ENCODE data around the gene ANKLE2. TPM values are rescaled to one million over a fixed set of nuclear protein-coding genes. Genes with fewer than 3 reads are reported as not detected.

The ANKLE2 gene
- total and polyA plus RNA-seq, 2 of the 8 experiments (the other 6 are each of a cell fraction or from before 2014, with no cell fraction given), result 41.0 to 64.9 TPM

GRCh38 chr12:132735496-132735895, 26.1 kb downstream of the ANKLE2 start:
- Histone ChIP-seq H3K4ac (replicated peaks; ENCODE audit: insufficient read length, low read depth, low read length) (no peak overlapping the region), H2AFZ (ENCODE audit: low read length) (no peak overlapping the region), H3K23ac (ENCODE audit: insufficient read length) (no peak overlapping the region), H2BK120ac (replicated peaks; ENCODE audit: low read depth, low read length) (no peak overlapping the region), H3K27ac (ENCODE audit: low read depth, low read length) (no peak overlapping the region), H2BK12ac (ENCODE audit: low read depth, low read length) (no peak overlapping the region), H3K79me1 (ENCODE audit: low read depth, low read length) (no peaks in the 10 kb centered on the region), H3K56ac (replicated peaks; ENCODE audit: insufficient read length, low read depth, low read length) (no peak overlapping the region), H2AK5ac (ENCODE audit: low read depth, low read length) (no peak overlapping the region), H3K9me3 (ENCODE audit: insufficient read depth in 2 of 2, low read depth in 1 of 2, low read length in 1 of 2) (peaks cover 0 to 3% of the 10 kb centered on the region in 2 experiments; a peak in 1 of 4 replicates), H3K79me2 (ENCODE audit: control insufficient read depth in 1 of 2, insufficient read depth in 2 of 2, low read length in 2 of 2) (no peaks in the 10 kb centered on the region), H3K4me2 (ENCODE audit: insufficient read depth in 1 of 2, low read depth in 2 of 2, low read length in 2 of 2) (no peak overlapping the region), H3K4me1 (replicated peaks in 1 of 4; ENCODE audit: control insufficient read depth in 3 of 4, insufficient read depth in 4 of 4, low read length in 3 of 4) (no peaks in the 10 kb centered on the region), H2BK15ac (ENCODE audit: low read length) (no peak overlapping the region), H3K18ac (ENCODE audit: extremely low read depth, low read length) (no peak overlapping the region), H3K23me2 (ENCODE audit: low read depth, low read length) (no peaks in the 10 kb centered on the region), H3K9ac (replicated peaks in 1 of 4; ENCODE audit: extremely low read depth in 1 of 4, low read depth in 3 of 4, low read length in 3 of 4) (no peak overlapping the region), H2BK5ac (ENCODE audit: low read depth, low read length) (no peak overlapping the region), H3K36me3 (ENCODE audit: control insufficient read depth in 2 of 4, insufficient read depth in 4 of 4, low read length in 3 of 4) (peaks cover 52 to 89% (median 82%) of the 10 kb centered on the region in 4 experiments), H3K14ac (ENCODE audit: insufficient read length) (no peak overlapping the region), H3K27me3 (replicated peaks in 1 of 4; ENCODE audit: control insufficient read depth in 3 of 4, extremely low read depth in 1 of 4, insufficient read depth in 3 of 4, low read length in 3 of 4) (no peaks in the 10 kb centered on the region), H4K5ac (ENCODE audit: insufficient read length, low read depth, low read length) (no peak overlapping the region), H4K20me1 (replicated peaks in 1 of 2; ENCODE audit: control insufficient read depth in 1 of 2, insufficient read depth in 2 of 2, low read length in 2 of 2) (peaks cover 6 to 14% of the 10 kb centered on the region in 2 experiments), H2BK20ac (ENCODE audit: low read length) (no peak overlapping the region), H4K91ac (replicated peaks; ENCODE audit: insufficient read length, low read length) (no peak overlapping the region), H3K4me3 (ENCODE audit: extremely low read depth in 1 of 4, insufficient read depth in 2 of 4, low read depth in 3 of 4, low read length in 4 of 4) (no peak overlapping the region), H4K8ac (ENCODE audit: extremely low read depth, insufficient read depth, low read length) (peak overlapping the region; percentile 25; the same call in 1 of the 2 replicates)
- DNase-seq (ENCODE audit: low read depth in 1 of 2, low spot score in 2 of 2) (no peak), FAIRE-seq (no peak)
- 98% methylated on average over 13 of the region's 20 CpGs; no CpG with 5 or more reads in 1 of the 2 experiments for WGBS, 2 experiments (ENCODE audit: extremely low coverage in 1 of 2, insufficient coverage in 1 of 2, insufficient read length in 1 of 2, insufficient replicate concordance in 2 of 2, low coverage in 1 of 2, low lambda C conversion rate in 2 of 2, missing lambda C conversion rate in 1 of 2)
- POLR2A ChIA-PET (ENCODE audit: partially characterized antibody), result interaction anchor here (0.8 to 1.5 kb wide), 4 partner anchors 9 to 25 kb away, joined by 3 to 5 read pairs (median 3); partner anchors contain the start of gene ANKLE2
- CTCF ChIA-PET (ENCODE audit: partially characterized antibody), result interaction anchor here (0.6 to 1.3 kb wide), 4 partner anchors 14 to 931 kb away, joined by 3 to 4 read pairs (median 4); no protein-coding TSS in a partner anchor
- TF ChIP-seq SIX5 (IDR thresholded peaks at IDR 0.05; ENCODE audit: low read depth, low read length) (no peak), CBX5 (IDR thresholded peaks at IDR 0.05; ENCODE audit: low read depth, low read length) (no peak), CBX8 (IDR thresholded peaks at IDR 0.05; ENCODE audit: borderline replicate concordance, low read depth, low read length) (no peak), SIN3A (conservative IDR thresholded peaks at IDR 0.05 in 1 of 2, IDR thresholded peaks at IDR 0.05 in 1 of 2; ENCODE audit: low read depth in 1 of 2, low read length in 2 of 2) (no peak), E2F6 (IDR thresholded peaks at IDR 0.05) (no peak), RNF2 (IDR thresholded peaks at IDR 0.05; ENCODE audit: borderline replicate concordance, low read depth, low read length, missing control alignments, poor library complexity, severe bottlenecking) (no peak), TAF7 (optimal IDR thresholded peaks at IDR 0.05; ENCODE audit: borderline replicate concordance, low read depth, low read length) (no peak), BRCA1 (IDR thresholded peaks at IDR 0.05; ENCODE audit: low read depth, low read length) (no peak), HDAC6 (IDR thresholded peaks at IDR 0.05; ENCODE audit: low read depth, low read length) (no peak), RAD21 (IDR thresholded peaks at IDR 0.05 in 1 of 2, conservative IDR thresholded peaks at IDR 0.05 in 1 of 2; ENCODE audit: low read depth in 2 of 2, low read length in 2 of 2) (no peak), POLR2AphosphoS5 (IDR thresholded peaks at IDR 0.05; ENCODE audit: low read depth, low read length) (no peak), GTF2F1 (IDR thresholded peaks at IDR 0.05; ENCODE audit: borderline replicate concordance, low read depth, low read length) (no peak)

Data from H1 (cell line).